Endothelial cell of umbilical vein (primary cell): ENCODE data around the gene ZNF714.

Experiments
- EZH2 ChIP-seq: IDR thresholded peaks from 2 replicates; pipeline ENCODE4 v1.6.1; 2012; ENCODE audit warnings: borderline replicate concordance, low read depth, mild to moderate bottlenecking, moderate library complexity, low read length, inconsistent platforms; ENCODE audit not compliant: severe bottlenecking
- FOS ChIP-seq: IDR thresholded peaks from 2 replicates; pipeline ENCODE4 v1.6.1; 2011; ENCODE audit warnings: mild to moderate bottlenecking, low read length, moderate library complexity, borderline replicate concordance; ENCODE audit not compliant: insufficient read depth
- GATA2 ChIP-seq: IDR thresholded peaks from 2 replicates; pipeline ENCODE4 v1.7.0; 2011; ENCODE audit warnings: low read depth, mild to moderate bottlenecking, moderate library complexity, mixed read lengths, low read length; ENCODE audit not compliant: insufficient read length, insufficient read depth
- MYC ChIP-seq: IDR thresholded peaks from one replicate; pipeline ENCODE4 v1.6.1; 2011; ENCODE audit warnings: mild to moderate bottlenecking, low read depth, low read length
- POLR2A ChIP-seq: IDR thresholded peaks from 2 replicates; pipeline ENCODE4 v1.6.1; 2012; ENCODE audit warnings: low read depth, mild to moderate bottlenecking, control low read depth, low read length
- POLR2AphosphoS5 ChIP-seq: IDR thresholded peaks from 2 replicates; pipeline ENCODE4 v1.6.1; 2012; ENCODE audit warnings: low read depth, mild to moderate bottlenecking, control low read depth, low read length, moderate library complexity; ENCODE audit not compliant: insufficient read depth
- TF ChIP-seq, protein P1 (sequence below), 2 donors: IDR thresholded peaks; 1 replicate in 1 of 2; 2 replicates in 1 of 2; pipeline ENCODE4 v1.5.1; 2011; ENCODE audit warnings: low read length in 2 of 2, mild to moderate bottlenecking in 2 of 2, moderate library complexity in 2 of 2, control low read depth in 1 of 2, inconsistent platforms in 1 of 2, low read depth in 1 of 2; ENCODE audit not compliant: insufficient read depth in 1 of 2; ENCODE audit errors: extremely low read depth in 1 of 2
- TF ChIP-seq, protein P2 (sequence below): IDR thresholded peaks from 2 replicates; pipeline ENCODE4 v1.6.1; 2011; ENCODE audit not compliant: insufficient read depth, insufficient read length

DNA sequence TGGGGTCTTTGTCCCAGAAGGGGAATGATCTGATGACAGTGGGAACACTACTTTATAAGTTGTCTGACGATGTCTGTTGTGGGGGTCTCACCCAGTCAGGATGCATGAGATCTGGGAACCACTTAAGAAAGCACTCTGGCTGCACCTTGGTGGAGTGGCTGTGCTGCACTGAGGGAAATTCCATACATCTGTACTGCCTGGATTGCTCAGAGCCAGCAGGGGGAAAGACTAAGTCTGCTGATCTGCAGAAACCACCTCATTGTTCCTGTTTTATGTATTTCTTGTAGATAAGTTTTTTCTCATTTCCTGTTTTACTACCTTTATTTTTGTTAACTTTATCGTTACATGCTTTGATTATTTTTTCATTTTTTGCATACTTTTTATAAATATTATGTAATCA, 34.3 kb upstream of the ZNF714 start:
- TF ChIP-seq, protein P1, sequence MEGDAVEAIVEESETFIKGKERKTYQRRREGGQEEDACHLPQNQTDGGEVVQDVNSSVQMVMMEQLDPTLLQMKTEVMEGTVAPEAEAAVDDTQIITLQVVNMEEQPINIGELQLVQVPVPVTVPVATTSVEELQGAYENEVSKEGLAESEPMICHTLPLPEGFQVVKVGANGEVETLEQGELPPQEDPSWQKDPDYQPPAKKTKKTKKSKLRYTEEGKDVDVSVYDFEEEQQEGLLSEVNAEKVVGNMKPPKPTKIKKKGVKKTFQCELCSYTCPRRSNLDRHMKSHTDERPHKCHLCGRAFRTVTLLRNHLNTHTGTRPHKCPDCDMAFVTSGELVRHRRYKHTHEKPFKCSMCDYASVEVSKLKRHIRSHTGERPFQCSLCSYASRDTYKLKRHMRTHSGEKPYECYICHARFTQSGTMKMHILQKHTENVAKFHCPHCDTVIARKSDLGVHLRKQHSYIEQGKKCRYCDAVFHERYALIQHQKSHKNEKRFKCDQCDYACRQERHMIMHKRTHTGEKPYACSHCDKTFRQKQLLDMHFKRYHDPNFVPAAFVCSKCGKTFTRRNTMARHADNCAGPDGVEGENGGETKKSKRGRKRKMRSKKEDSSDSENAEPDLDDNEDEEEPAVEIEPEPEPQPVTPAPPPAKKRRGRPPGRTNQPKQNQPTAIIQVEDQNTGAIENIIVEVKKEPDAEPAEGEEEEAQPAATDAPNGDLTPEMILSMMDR (IDR thresholded peaks at IDR 0.05; ENCODE audit: extremely low read depth in 1 of 2, insufficient read depth in 1 of 2, low read depth in 1 of 2, low read length in 2 of 2), result no peak
- TF ChIP-seq POLR2A (no peak), POLR2AphosphoS5 (no peak), EZH2 (no peak), FOS (no peak), MYC (no peak), GATA2 (no peak)
- TF ChIP-seq, protein P2, sequence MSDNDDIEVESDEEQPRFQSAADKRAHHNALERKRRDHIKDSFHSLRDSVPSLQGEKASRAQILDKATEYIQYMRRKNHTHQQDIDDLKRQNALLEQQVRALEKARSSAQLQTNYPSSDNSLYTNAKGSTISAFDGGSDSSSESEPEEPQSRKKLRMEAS, result no peak
